SK-N-SH (cell line): ENCODE measurements around the gene STAT1.

Experiments
- ELF1 ChIP-seq: IDR thresholded peaks from 2 replicates; pipeline ENCODE4 v1.4.0; 2012
- EP300 ChIP-seq, 2 experiments: IDR thresholded peaks; 2 replicates each; pipeline versions ENCODE4 v1.4.0 to v1.6.1; 2012; ENCODE audit warnings: borderline replicate concordance in 1 of 2, low read depth in 1 of 2, low read length in 1 of 2
- GABPA ChIP-seq: IDR thresholded peaks from 2 replicates; pipeline ENCODE4 v1.4.0; 2012; ENCODE audit warnings: low read depth, mild to moderate bottlenecking
- JUND ChIP-seq: IDR thresholded peaks from 2 replicates; pipeline ENCODE4 v1.4.0; 2012
- MXI1 ChIP-seq: IDR thresholded peaks from 2 replicates; pipeline ENCODE4 v1.6.1; 2012; ENCODE audit warnings: mild to moderate bottlenecking, low read depth, low read length, improper control_type of control experiment
- POLR2AphosphoS5 ChIP-seq: IDR thresholded peaks from 2 replicates; pipeline ENCODE4 v1.6.1; 2012; ENCODE audit warnings: low read depth, low read length
- RCOR1 ChIP-seq: fragments of 150-350 bp; IDR thresholded peaks from 2 replicates; pipeline ENCODE4 v1.6.1; 2017; ENCODE audit warnings: antibody characterized with exemption, low read length
- TAF1 ChIP-seq: IDR thresholded peaks from 2 replicates; pipeline ENCODE4 v1.6.1; 2012; ENCODE audit warnings: low read depth, mild to moderate bottlenecking, low read length, moderate library complexity, borderline replicate concordance
- YY1 ChIP-seq: IDR thresholded peaks from 2 replicates; pipeline ENCODE4 v1.4.0; 2012; ENCODE audit warnings: low read depth, mild to moderate bottlenecking
- TF ChIP-seq, protein P1 (sequence below): fragments of 200-600 bp; sonication (generic); IDR thresholded peaks from 2 replicates; pipeline ENCODE4 v1.6.1; 2017; ENCODE audit warnings: antibody characterized with exemption, mild to moderate bottlenecking, moderate library complexity
- TF ChIP-seq, protein P2 (sequence below): IDR thresholded peaks from 2 replicates; pipeline ENCODE4 v1.4.0; 2012; ENCODE audit warnings: low read depth, borderline replicate concordance
- TF ChIP-seq, protein P3 (sequence below): IDR thresholded peaks from 2 replicates; pipeline ENCODE4 v1.4.0; 2012; ENCODE audit warnings: low read depth, borderline replicate concordance

GRCh38 chr2:191015831-191016230 is 1.9 kb upstream of the STAT1 start:
- TF ChIP-seq POLR2AphosphoS5: no peak
- TF ChIP-seq, protein P1, sequence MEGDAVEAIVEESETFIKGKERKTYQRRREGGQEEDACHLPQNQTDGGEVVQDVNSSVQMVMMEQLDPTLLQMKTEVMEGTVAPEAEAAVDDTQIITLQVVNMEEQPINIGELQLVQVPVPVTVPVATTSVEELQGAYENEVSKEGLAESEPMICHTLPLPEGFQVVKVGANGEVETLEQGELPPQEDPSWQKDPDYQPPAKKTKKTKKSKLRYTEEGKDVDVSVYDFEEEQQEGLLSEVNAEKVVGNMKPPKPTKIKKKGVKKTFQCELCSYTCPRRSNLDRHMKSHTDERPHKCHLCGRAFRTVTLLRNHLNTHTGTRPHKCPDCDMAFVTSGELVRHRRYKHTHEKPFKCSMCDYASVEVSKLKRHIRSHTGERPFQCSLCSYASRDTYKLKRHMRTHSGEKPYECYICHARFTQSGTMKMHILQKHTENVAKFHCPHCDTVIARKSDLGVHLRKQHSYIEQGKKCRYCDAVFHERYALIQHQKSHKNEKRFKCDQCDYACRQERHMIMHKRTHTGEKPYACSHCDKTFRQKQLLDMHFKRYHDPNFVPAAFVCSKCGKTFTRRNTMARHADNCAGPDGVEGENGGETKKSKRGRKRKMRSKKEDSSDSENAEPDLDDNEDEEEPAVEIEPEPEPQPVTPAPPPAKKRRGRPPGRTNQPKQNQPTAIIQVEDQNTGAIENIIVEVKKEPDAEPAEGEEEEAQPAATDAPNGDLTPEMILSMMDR: no peak
- TF ChIP-seq EP300 (IDR thresholded peaks at IDR 0.05; ENCODE audit: borderline replicate concordance in 1 of 2, low read depth in 1 of 2, low read length in 1 of 2): no peak
- TF ChIP-seq JUND: no peak
- no peak for TF ChIP-seq MXI1
- TF ChIP-seq, protein P2, sequence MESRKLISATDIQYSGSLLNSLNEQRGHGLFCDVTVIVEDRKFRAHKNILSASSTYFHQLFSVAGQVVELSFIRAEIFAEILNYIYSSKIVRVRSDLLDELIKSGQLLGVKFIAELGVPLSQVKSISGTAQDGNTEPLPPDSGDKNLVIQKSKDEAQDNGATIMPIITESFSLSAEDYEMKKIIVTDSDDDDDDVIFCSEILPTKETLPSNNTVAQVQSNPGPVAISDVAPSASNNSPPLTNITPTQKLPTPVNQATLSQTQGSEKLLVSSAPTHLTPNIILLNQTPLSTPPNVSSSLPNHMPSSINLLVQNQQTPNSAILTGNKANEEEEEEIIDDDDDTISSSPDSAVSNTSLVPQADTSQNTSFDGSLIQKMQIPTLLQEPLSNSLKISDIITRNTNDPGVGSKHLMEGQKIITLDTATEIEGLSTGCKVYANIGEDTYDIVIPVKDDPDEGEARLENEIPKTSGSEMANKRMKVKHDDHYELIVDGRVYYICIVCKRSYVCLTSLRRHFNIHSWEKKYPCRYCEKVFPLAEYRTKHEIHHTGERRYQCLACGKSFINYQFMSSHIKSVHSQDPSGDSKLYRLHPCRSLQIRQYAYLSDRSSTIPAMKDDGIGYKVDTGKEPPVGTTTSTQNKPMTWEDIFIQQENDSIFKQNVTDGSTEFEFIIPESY: no peak
- no peak for TF ChIP-seq GABPA
- no peak for TF ChIP-seq ELF1
- TF ChIP-seq, protein P3, sequence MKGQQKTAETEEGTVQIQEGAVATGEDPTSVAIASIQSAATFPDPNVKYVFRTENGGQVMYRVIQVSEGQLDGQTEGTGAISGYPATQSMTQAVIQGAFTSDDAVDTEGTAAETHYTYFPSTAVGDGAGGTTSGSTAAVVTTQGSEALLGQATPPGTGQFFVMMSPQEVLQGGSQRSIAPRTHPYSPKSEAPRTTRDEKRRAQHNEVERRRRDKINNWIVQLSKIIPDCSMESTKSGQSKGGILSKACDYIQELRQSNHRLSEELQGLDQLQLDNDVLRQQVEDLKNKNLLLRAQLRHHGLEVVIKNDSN: no peak
- no peak for TF ChIP-seq TAF1
- TF ChIP-seq YY1: no peak
- TF ChIP-seq RCOR1: no peak
